ENCODE measurements around the gene NOC3L. TPM values are rescaled to one million over a fixed set of nuclear protein-coding genes. Genes with fewer than 3 reads are reported as not detected.

NOC3L gene
- total and polyA plus RNA-seq, 9 of the 15 experiments (the other 6 are each of a cell fraction or from before 2014, with no cell fraction given): 23.8 to 57.6 (median 32.6) TPM

GRCh38 chr10:94299417-94299816 lies 63.3 kb downstream of the NOC3L start (continued):
- TF ChIP-seq REST (IDR thresholded peaks at IDR 0.05; ENCODE audit: borderline replicate concordance) (no peak), REST (CRISPR knock-in tag; IDR thresholded peaks at IDR 0.05; ENCODE audit: low read depth) (no peak), TGIF2 (CRISPR knock-in tag; IDR thresholded peaks at IDR 0.05) (no peak), ZNF507 (tag; conservative IDR thresholded peaks at IDR 0.05) (no peak), RUNX1 (IDR thresholded peaks at IDR 0.05; ENCODE audit: low read depth) (peak; percentile 100), ZNF57 (CRISPR knock-in tag; IDR thresholded peaks at IDR 0.05) (no peak), MCM5 (IDR thresholded peaks at IDR 0.05; ENCODE audit: low read depth) (no peak), POLR2AphosphoS5 (IDR thresholded peaks at IDR 0.05; ENCODE audit: control insufficient read depth, insufficient read depth, low read depth, low read length) (peak; percentile 89), RBM34 (IDR thresholded peaks at IDR 0.05; ENCODE audit: borderline replicate concordance, insufficient read depth, low read length) (no peak), RREB1 (CRISPR knock-in tag; IDR thresholded peaks at IDR 0.05) (no peak)
- TF ChIP-seq, protein P1, sequence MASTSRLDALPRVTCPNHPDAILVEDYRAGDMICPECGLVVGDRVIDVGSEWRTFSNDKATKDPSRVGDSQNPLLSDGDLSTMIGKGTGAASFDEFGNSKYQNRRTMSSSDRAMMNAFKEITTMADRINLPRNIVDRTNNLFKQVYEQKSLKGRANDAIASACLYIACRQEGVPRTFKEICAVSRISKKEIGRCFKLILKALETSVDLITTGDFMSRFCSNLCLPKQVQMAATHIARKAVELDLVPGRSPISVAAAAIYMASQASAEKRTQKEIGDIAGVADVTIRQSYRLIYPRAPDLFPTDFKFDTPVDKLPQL (IDR thresholded peaks at IDR 0.05; ENCODE audit: extremely low read depth, insufficient read length): no peak
